ENCODE data around the gene GCDH. TPM values are rescaled to one million over a fixed set of nuclear protein-coding genes. Genes with fewer than 3 reads are reported as not detected.

The GCDH gene
- total RNA-seq, 3 donors from 2014 or later (not counting 1 experiment from before 2014, with no cell fraction given) = 35.9 to 41.7 (median 36.3) TPM

GRCh38 chr19:12884926-12885748 lies 5.8 kb upstream of the GCDH start:
- Mint-ChIP-seq H3K36me3 (no peaks in the 10 kb centered on the region), H3K27me3 (ENCODE audit: low read depth in 2 of 2) (no peaks in the 10 kb centered on the region), H3K27ac (peak overlapping the region in 1 of 2 donors; percentile 63), H3K9me3 (no peaks in the 10 kb centered on the region), H3K4me3 (peak overlapping the region; percentile 90), H3K4me1 (peaks cover 23 to 33% of the 10 kb centered on the region in 2 donors)
- Histone ChIP-seq H3K36me3 (ENCODE audit: control insufficient read depth, insufficient read depth, low read length) (no peaks in the 10 kb centered on the region), H3K9me3 (ENCODE audit: control insufficient read depth, insufficient read depth, low read length) (peaks cover 11% of the 10 kb centered on the region), H3K4me1 (ENCODE audit: control insufficient read depth, insufficient read depth, low read length) (peaks cover 44% of the 10 kb centered on the region), H3K4me3 (ENCODE audit: low read length) (peak overlapping the region; percentile 49), H3K27ac (ENCODE audit: low read length) (no peak overlapping the region), H3K27me3 (ENCODE audit: control insufficient read depth, insufficient read depth, low read length) (no peaks in the 10 kb centered on the region)
- under 1% methylated on average over 73 of the region's 73 CpGs for WGBS (ENCODE audit: insufficient coverage)
- TF ChIP-seq CTCF (IDR thresholded peaks at IDR 0.05) = peak; percentile 76
- DNase-seq (peak; percentile 76 to 91), ATAC-seq (peak; percentile 72 to 81 (median 76))
- intact Hi-C loops (cut with micrococcal nuclease) = loop anchor here (1.0 kb wide), 1 partner anchor 80 kb away; no protein-coding TSS in a partner anchor

GRCh38 chr19:12885749-12886650 lies 5.0 kb upstream of the GCDH start:
- intact Hi-C loops (cut with micrococcal nuclease) = loop anchor here (1.0 kb wide), 1 partner anchor 79 kb away; no protein-coding TSS in a partner anchor
- Mint-ChIP-seq H3K36me3 (no peaks in the 10 kb centered on the region), H3K4me3 (peak overlapping the region; percentile 79), H3K27me3 (ENCODE audit: low read depth in 2 of 2) (no peaks in the 10 kb centered on the region), H3K9me3 (no peaks in the 10 kb centered on the region), H3K4me1 (peaks cover 21 to 33% of the 10 kb centered on the region in 2 donors), H3K27ac (no peak overlapping the region)
- Histone ChIP-seq H3K27me3 (ENCODE audit: control insufficient read depth, insufficient read depth, low read length) (no peaks in the 10 kb centered on the region), H3K27ac (ENCODE audit: low read length) (no peak overlapping the region), H3K36me3 (ENCODE audit: control insufficient read depth, insufficient read depth, low read length) (no peaks in the 10 kb centered on the region), H3K9me3 (ENCODE audit: control insufficient read depth, insufficient read depth, low read length) (peaks cover 11% of the 10 kb centered on the region), H3K4me3 (ENCODE audit: low read length) (no peak overlapping the region), H3K4me1 (ENCODE audit: control insufficient read depth, insufficient read depth, low read length) (peaks cover 41% of the 10 kb centered on the region)
- TF ChIP-seq CTCF (IDR thresholded peaks at IDR 0.05) = no peak
- WGBS (ENCODE audit: insufficient coverage) = 11% methylated on average over 50 of the region's 53 CpGs
- DNase-seq = no peak
- ATAC-seq = peak in 2 of 3 donors; percentile 6 to 13

GRCh38 chr19:12886651-12886968 lies 4.3 kb upstream of the GCDH start:
- Histone ChIP-seq H3K27me3 (ENCODE audit: control insufficient read depth, insufficient read depth, low read length) (no peaks in the 10 kb centered on the region), H3K9me3 (ENCODE audit: control insufficient read depth, insufficient read depth, low read length) (peaks cover 11% of the 10 kb centered on the region), H3K4me1 (ENCODE audit: control insufficient read depth, insufficient read depth, low read length) (peaks cover 40% of the 10 kb centered on the region), H3K36me3 (ENCODE audit: control insufficient read depth, insufficient read depth, low read length) (no peaks in the 10 kb centered on the region), H3K4me3 (ENCODE audit: low read length) (no peak overlapping the region), H3K27ac (ENCODE audit: low read length) (no peak overlapping the region)
- Mint-ChIP-seq H3K4me3 (peak overlapping the region; percentile 79), H3K27ac (no peak overlapping the region), H3K27me3 (ENCODE audit: low read depth in 2 of 2) (no peaks in the 10 kb centered on the region), H3K9me3 (no peaks in the 10 kb centered on the region), H3K36me3 (no peaks in the 10 kb centered on the region), H3K4me1 (peaks cover 21 to 33% of the 10 kb centered on the region in 2 donors)
- no peak for ATAC-seq
- WGBS (ENCODE audit: insufficient coverage) = 95% methylated on average over 4 of the region's 5 CpGs
- DNase-seq = no peak
- no peak for TF ChIP-seq CTCF (IDR thresholded peaks at IDR 0.05)
- intact Hi-C loops (cut with micrococcal nuclease) = no loop called here

Measured in natural killer cell (primary cell).